HepG2 (cell line): Measurements from ENCODE around the gene CEBPB. TPM values are rescaled to one million over a fixed set of nuclear protein-coding genes. Genes with fewer than 3 reads are reported as not detected.
A peak's percentile ranks its signal among the peaks of the same experiment; 100 is the strongest.

Experiments
- AKNA ChIP-seq: sonication (generic); formaldehyde crosslinking; IDR thresholded peaks from 2 replicates; pipeline ENCODE4 v1.4.0; 2020; ENCODE audit warnings: missing genetic modification reagents, borderline replicate concordance
- CREB3 ChIP-seq: sonication (generic); formaldehyde crosslinking; IDR thresholded peaks from 2 replicates; pipeline ENCODE4 v1.5.0; 2020; ENCODE audit warnings: missing genetic modification reagents
- EP300 ChIP-seq, 3 experiments: sonication (generic) in 1 of 3; formaldehyde crosslinking in 1 of 3; IDR thresholded peaks; 2 replicates each; pipeline versions ENCODE4 v1.5.1 to v1.6.1; 2011 to 2020; ENCODE audit warnings: low read depth in 2 of 3, low read length in 2 of 3, borderline replicate concordance in 1 of 3, improper control_type of control experiment in 1 of 3, mild to moderate bottlenecking in 1 of 3, missing genetic modification reagents in 1 of 3, moderate library complexity in 1 of 3
- ETV6 ChIP-seq: sonication (generic); formaldehyde crosslinking; conservative IDR thresholded peaks from 2 replicates; pipeline ENCODE4 v1.4.0; 2020; ENCODE audit warnings: missing genetic modification reagents
- HCFC1 ChIP-seq: fragments of 150-350 bp; IDR thresholded peaks from 2 replicates; pipeline ENCODE4 v1.6.1; 2014; ENCODE audit warnings: low read depth, low read length
- KDM4B ChIP-seq: sonication (generic); formaldehyde crosslinking; IDR thresholded peaks from 2 replicates; pipeline ENCODE4 v1.4.0; 2020; ENCODE audit warnings: missing genetic modification reagents
- PCBP1 ChIP-seq: fragments of 200-400 bp; formaldehyde crosslinking; IDR thresholded peaks from 2 replicates; pipeline ENCODE4 v1.6.1; 2017; ENCODE audit warnings: mild to moderate bottlenecking, low read depth, low read length, borderline replicate concordance
- SMAD3 ChIP-seq: sonication (generic); formaldehyde crosslinking; IDR thresholded peaks from 2 replicates; pipeline ENCODE4 v1.4.0; 2020; ENCODE audit warnings: missing genetic modification reagents
- SRF ChIP-seq: IDR thresholded peaks from 2 replicates; pipeline ENCODE4 v1.6.1; 2011; ENCODE audit warnings: mild to moderate bottlenecking, low read depth, low read length, moderate library complexity
- TEF ChIP-seq: sonication (generic); formaldehyde crosslinking; IDR thresholded peaks from 2 replicates; pipeline ENCODE4 v1.5.0; 2020; ENCODE audit warnings: missing genetic modification reagents
- ZNF703 ChIP-seq: sonication (generic); formaldehyde crosslinking; IDR thresholded peaks from 2 replicates; pipeline ENCODE4 v1.5.1; 2020; ENCODE audit warnings: missing genetic modification reagents, mild to moderate bottlenecking, moderate library complexity, borderline replicate concordance
- ZSCAN20 ChIP-seq: sonication (generic); formaldehyde crosslinking; IDR thresholded peaks from 2 replicates; pipeline ENCODE4 v1.4.0; 2020; ENCODE audit warnings: missing genetic modification reagents, mild to moderate bottlenecking, borderline replicate concordance
- polyA plus RNA-seq, 8 experiments: library from polyadenylated mRNA; depleted of rRNA in 3 of 8; stranded (reverse) in 7 of 8; unstranded in 1 of 8; fragments of >200 nt; fragmentation: Illumina TruSeq in 4 of 8; extraction: Trizol in 4 of 8; gene quantifications; 2 replicates each; pipeline versions ENCODE4 v1.2.1 to v1.2.3, GENCODE V29; 2011 to 2016; ENCODE audit warnings: low read depth in 4 of 8, missing spikeins in 1 of 8, mixed read lengths in 1 of 8; ENCODE audit not compliant: insufficient read depth in 1 of 8
- total RNA-seq, 5 experiments: library from RNA; depleted of rRNA; stranded (reverse); fragments of >200 nt; fragmentation: Illumina TruSeq; extraction: Trizol; gene quantifications; 2 replicates each; pipeline ENCODE4 v1.2.3, GENCODE V29; 2016; ENCODE audit warnings: low read depth in 1 of 5
- TF ChIP-seq, protein P1 (sequence below): sonication (generic); formaldehyde crosslinking; IDR thresholded peaks from one replicate; pipeline ENCODE4 v1.5.1; 2020; ENCODE audit warnings: mild to moderate bottlenecking, missing genetic modification reagents; ENCODE audit errors: not compliant biosample characterization

The CEBPB gene
- total and polyA plus RNA-seq, 2 of the 13 experiments (the other 11 are each of a cell fraction or from before 2014, with no cell fraction given): 18.5 to 28.2 TPM

GRCh38 chr20:50153153-50153499, 37.5 kb upstream of the CEBPB start (continued):
- TF ChIP-seq ETV6 (CRISPR knock-in tag) (0 out of 2 replicates have a peak, but pooled peaks have one; percentile 19), PCBP1 (0 out of 2 replicates have a peak, but pooled peaks have one; percentile 66), TEF (CRISPR knock-in tag) (peak; percentile 18; the same call in 1 of the 2 replicates), ZNF703 (CRISPR knock-in tag) (no peak), SMAD3 (CRISPR knock-in tag) (peak; percentile 7; the same call in 1 of the 2 replicates), HCFC1 (no peak), SRF (no peak), AKNA (peak; percentile 94; the same call in 1 of the 2 replicates), EP300 (IDR thresholded peaks at IDR 0.05; ENCODE audit: low read depth in 2 of 2, low read length in 2 of 2) (no peak), EP300 (CRISPR knock-in tag; IDR thresholded peaks at IDR 0.05; ENCODE audit: borderline replicate concordance) (0 out of 2 replicates have a peak, but pooled peaks have one; percentile 37), CREB3 (CRISPR knock-in tag) (0 out of 2 replicates have a peak, but pooled peaks have one; percentile 9), ZSCAN20 (CRISPR knock-in tag) (peak; percentile 36; the same call in 1 of the 2 replicates), KDM4B (CRISPR knock-in tag) (0 out of 2 replicates have a peak, but pooled peaks have one; percentile 44)
- TF ChIP-seq, protein P1, sequence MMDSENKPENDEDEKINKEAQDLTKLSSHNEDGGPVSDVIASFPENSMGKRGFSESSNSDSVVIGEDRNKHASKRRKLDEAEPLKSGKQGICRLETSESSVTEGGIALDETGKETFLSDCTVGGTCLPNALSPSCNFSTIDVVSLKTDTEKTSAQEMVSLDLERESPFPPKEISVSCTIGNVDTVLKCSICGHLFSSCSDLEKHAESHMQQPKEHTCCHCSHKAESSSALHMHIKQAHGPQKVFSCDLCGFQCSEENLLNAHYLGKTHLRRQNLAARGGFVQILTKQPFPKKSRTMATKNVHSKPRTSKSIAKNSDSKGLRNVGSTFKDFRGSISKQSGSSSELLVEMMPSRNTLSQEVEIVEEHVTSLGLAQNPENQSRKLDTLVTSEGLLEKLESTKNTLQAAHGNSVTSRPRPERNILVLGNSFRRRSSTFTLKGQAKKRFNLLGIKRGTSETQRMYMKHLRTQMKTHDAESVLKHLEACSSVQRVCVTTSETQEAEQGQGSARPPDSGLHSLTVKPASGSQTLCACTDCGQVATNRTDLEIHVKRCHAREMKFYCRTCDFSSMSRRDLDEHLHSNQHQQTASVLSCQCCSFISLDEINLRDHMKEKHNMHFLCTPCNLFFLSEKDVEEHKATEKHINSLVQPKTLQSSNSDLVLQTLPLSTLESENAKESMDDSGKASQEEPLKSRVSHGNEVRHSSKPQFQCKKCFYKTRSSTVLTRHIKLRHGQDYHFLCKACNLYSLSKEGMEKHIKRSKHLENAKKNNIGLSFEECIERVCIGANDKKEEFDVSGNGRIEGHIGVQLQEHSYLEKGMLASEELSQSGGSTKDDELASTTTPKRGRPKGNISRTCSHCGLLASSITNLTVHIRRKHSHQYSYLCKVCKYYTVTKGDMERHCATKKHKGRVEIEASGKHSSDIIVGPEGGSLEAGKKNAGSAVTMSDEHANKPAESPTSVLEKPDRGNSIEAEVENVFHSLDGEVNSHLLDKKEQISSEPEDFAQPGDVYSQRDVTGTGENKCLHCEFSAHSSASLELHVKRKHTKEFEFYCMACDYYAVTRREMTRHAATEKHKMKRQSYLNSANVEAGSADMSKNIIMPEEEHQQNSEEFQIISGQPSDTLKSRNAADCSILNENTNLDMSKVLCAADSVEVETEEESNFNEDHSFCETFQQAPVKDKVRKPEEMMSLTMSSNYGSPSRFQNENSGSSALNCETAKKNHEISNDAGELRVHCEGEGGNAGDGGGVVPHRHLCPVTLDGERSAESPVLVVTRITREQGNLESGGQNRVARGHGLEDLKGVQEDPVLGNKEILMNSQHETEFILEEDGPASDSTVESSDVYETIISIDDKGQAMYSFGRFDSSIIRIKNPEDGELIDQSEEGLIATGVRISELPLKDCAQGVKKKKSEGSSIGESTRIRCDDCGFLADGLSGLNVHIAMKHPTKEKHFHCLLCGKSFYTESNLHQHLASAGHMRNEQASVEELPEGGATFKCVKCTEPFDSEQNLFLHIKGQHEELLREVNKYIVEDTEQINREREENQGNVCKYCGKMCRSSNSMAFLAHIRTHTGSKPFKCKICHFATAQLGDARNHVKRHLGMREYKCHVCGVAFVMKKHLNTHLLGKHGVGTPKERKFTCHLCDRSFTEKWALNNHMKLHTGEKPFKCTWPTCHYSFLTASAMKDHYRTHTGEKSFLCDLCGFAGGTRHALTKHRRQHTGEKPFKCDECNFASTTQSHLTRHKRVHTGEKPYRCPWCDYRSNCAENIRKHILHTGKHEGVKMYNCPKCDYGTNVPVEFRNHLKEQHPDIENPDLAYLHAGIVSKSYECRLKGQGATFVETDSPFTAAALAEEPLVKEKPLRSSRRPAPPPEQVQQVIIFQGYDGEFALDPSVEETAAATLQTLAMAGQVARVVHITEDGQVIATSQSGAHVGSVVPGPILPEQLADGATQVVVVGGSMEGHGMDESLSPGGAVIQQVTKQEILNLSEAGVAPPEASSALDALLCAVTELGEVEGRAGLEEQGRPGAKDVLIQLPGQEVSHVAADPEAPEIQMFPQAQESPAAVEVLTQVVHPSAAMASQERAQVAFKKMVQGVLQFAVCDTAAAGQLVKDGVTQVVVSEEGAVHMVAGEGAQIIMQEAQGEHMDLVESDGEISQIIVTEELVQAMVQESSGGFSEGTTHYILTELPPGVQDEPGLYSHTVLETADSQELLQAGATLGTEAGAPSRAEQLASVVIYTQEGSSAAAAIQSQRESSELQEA (CRISPR knock-in tag): no peak
